Neuron (in vitro differentiated cells): ENCODE data around the gene MCF2L.
"Not testable (repeated sequence)": the region's sequence is repeated elsewhere in the genome, so short reads cannot be mapped to it uniquely, and the experiment has no call there.

Source experiments
- H2AFZ ChIP-seq: one replicate; pipeline ENCODE4 v1.6.1; 2013; ENCODE audit warnings: low read depth, mild to moderate bottlenecking, inconsistent platforms, low read length, moderate library complexity
- H3K27me3 ChIP-seq: one replicate; pipeline ENCODE4 v1.6.1; 2013; ENCODE audit warnings: low read length; ENCODE audit not compliant: insufficient read depth
- H3K36me3 ChIP-seq: one replicate; pipeline ENCODE4 v1.6.1; 2013; ENCODE audit warnings: low read length; ENCODE audit not compliant: insufficient read depth
- H3K4me1 ChIP-seq: one replicate; pipeline ENCODE4 v1.6.1; 2013; ENCODE audit warnings: low read length; ENCODE audit not compliant: insufficient read depth
- H3K4me3 ChIP-seq: 2 replicates; pipeline ENCODE4 v1.5.1; 2013; ENCODE audit warnings: mild to moderate bottlenecking, low read length, moderate library complexity
- H3K9me3 ChIP-seq: one replicate; pipeline ENCODE4 v1.6.1; 2013; ENCODE audit warnings: low read length

The MCF2L gene

GRCh38 chr13:113073942-113074341, 104.9 kb downstream of the MCF2L start:
- no peak overlapping the region for H2AFZ ChIP-seq
- no peaks in the 10 kb centered on the region for H3K9me3 ChIP-seq
- H3K36me3 ChIP-seq: no peaks in the 10 kb centered on the region
- no peak overlapping the region for H3K4me3 ChIP-seq
- no peaks in the 10 kb centered on the region for H3K27me3 ChIP-seq
- peaks cover 5% of the 10 kb centered on the region for H3K4me1 ChIP-seq

GRCh38 chr13:113074401-113074800, 105.4 kb downstream of the MCF2L start:
- no peaks in the 10 kb centered on the region for H3K9me3 ChIP-seq
- H3K4me3 ChIP-seq: no peak overlapping the region
- H3K4me1 ChIP-seq: peaks cover 5% of the 10 kb centered on the region
- H3K27me3 ChIP-seq: no peaks in the 10 kb centered on the region
- H2AFZ ChIP-seq: no peak overlapping the region
- H3K36me3 ChIP-seq: no peaks in the 10 kb centered on the region

GRCh38 chr13:113074876-113075275, 105.9 kb downstream of the MCF2L start:
- Histone ChIP-seq H2AFZ (no peak overlapping the region), H3K27me3 (no peaks in the 10 kb centered on the region), H3K36me3 (no peaks in the 10 kb centered on the region), H3K4me1 (peaks cover 5% of the 10 kb centered on the region), H3K4me3 (no peak overlapping the region), H3K9me3 (no peaks in the 10 kb centered on the region)

- Histone ChIP-seq H3K27me3 (no peaks in the 10 kb centered on the region), H3K36me3 (no peaks in the 10 kb centered on the region), H3K4me1 (peaks cover under 1% of the 10 kb centered on the region), H3K4me3 (no peak overlapping the region), H3K9me3 (no peaks in the 10 kb centered on the region), H2AFZ (no peak overlapping the region)
These were observed 106.7 kb downstream of the MCF2L start for GRCh38 chr13:113075711-113076110.

GRCh38 chr13:113076681-113077401, 107.8 kb downstream of the MCF2L start:
- Histone ChIP-seq H3K36me3 (no peaks in the 10 kb centered on the region), H3K27me3 (no peaks in the 10 kb centered on the region), H3K4me1 (no peaks in the 10 kb centered on the region), H3K4me3 (no peak overlapping the region), H3K9me3 (no peaks in the 10 kb centered on the region), H2AFZ (no peak overlapping the region)

- Histone ChIP-seq H3K36me3 (no peaks in the 10 kb centered on the region), H3K27me3 (no peaks in the 10 kb centered on the region), H3K9me3 (no peaks in the 10 kb centered on the region), H2AFZ (no peak overlapping the region), H3K4me3 (no peak overlapping the region), H3K4me1 (no peaks in the 10 kb centered on the region)
These were observed 108.5 kb downstream of the MCF2L start for GRCh38 chr13:113077566-113077952.

- no peaks in the 10 kb centered on the region for H3K27me3 ChIP-seq
- no peaks in the 10 kb centered on the region for H3K4me1 ChIP-seq
- H3K9me3 ChIP-seq: no peaks in the 10 kb centered on the region
- no peak overlapping the region for H2AFZ ChIP-seq
- no peak overlapping the region for H3K4me3 ChIP-seq
- H3K36me3 ChIP-seq: no peaks in the 10 kb centered on the region
These were observed 109.2 kb downstream of the MCF2L start for GRCh38 chr13:113077953-113078901.

GRCh38 chr13:113078902-113079780, 110.1 kb downstream of the MCF2L start:
- Histone ChIP-seq H3K4me1 (no peaks in the 10 kb centered on the region), H3K27me3 (no peaks in the 10 kb centered on the region), H3K9me3 (no peaks in the 10 kb centered on the region), H2AFZ (no peak overlapping the region), H3K4me3 (no peak overlapping the region), H3K36me3 (no peaks in the 10 kb centered on the region)

- not testable (repeated sequence) for H3K27me3 ChIP-seq, H3K4me3 ChIP-seq, H3K36me3 ChIP-seq, H3K4me1 ChIP-seq, H3K9me3 ChIP-seq, H2AFZ ChIP-seq
These were observed 110.7 kb downstream of the MCF2L start for GRCh38 chr13:113079781-113080080.

GRCh38 chr13:113080361-113080831, 111.4 kb downstream of the MCF2L start:
- no peaks in the 10 kb centered on the region for H3K9me3 ChIP-seq
- no peak overlapping the region for H2AFZ ChIP-seq
- no peaks in the 10 kb centered on the region for H3K4me1 ChIP-seq
- H3K27me3 ChIP-seq: no peaks in the 10 kb centered on the region
- H3K36me3 ChIP-seq: no peaks in the 10 kb centered on the region
- H3K4me3 ChIP-seq: no peak overlapping the region

- H3K4me3 ChIP-seq: no peak overlapping the region
These were observed 112.0 kb downstream of the MCF2L start for GRCh38 chr13:113080901-113081521.

GRCh38 chr13:113082198-113083021, 113.4 kb downstream of the MCF2L start:
- Histone ChIP-seq H3K4me3 (no peak overlapping the region), H3K27me3 (no peaks in the 10 kb centered on the region), H3K36me3 (no peaks in the 10 kb centered on the region), H3K9me3 (no peaks in the 10 kb centered on the region), H3K4me1 (no peaks in the 10 kb centered on the region), H2AFZ (no peak overlapping the region)

More at GRCh38 chr13:113080901-113081521, 112.0 kb downstream of the MCF2L start:
- no peaks in the 10 kb centered on the region for H3K9me3 ChIP-seq
- no peaks in the 10 kb centered on the region for H3K27me3 ChIP-seq
- H3K36me3 ChIP-seq: no peaks in the 10 kb centered on the region
- no peaks in the 10 kb centered on the region for H3K4me1 ChIP-seq
- H2AFZ ChIP-seq: no peak overlapping the region
